Endodermal cell (in vitro differentiated cells): Measurements from ENCODE around the gene BICD1. TPM values are rescaled to one million over a fixed set of nuclear protein-coding genes. Genes with fewer than 3 reads are reported as not detected.

Source experiments
- DNase-seq: peaks from one replicate; pipeline ENCODE4 v3.0.0-alpha.2; 2017
- H3K27ac ChIP-seq: 2 replicates; pipeline ENCODE4 v1.5.1; 2013; ENCODE audit warnings: mild to moderate bottlenecking, low read depth, low read length, moderate library complexity
- H3K27me3 ChIP-seq: 2 replicates; pipeline ENCODE4 v1.6.1; 2013; ENCODE audit warnings: mild to moderate bottlenecking, low read length, moderate library complexity; ENCODE audit not compliant: insufficient read depth, control insufficient read depth, poor library complexity, severe bottlenecking
- H3K36me3 ChIP-seq: 2 replicates; pipeline ENCODE4 v1.7.0; 2013; ENCODE audit warnings: mild to moderate bottlenecking, low read length, moderate library complexity; ENCODE audit not compliant: control insufficient read depth, insufficient read depth
- H3K4me1 ChIP-seq: one replicate; pipeline ENCODE4 v1.7.0; 2013; ENCODE audit warnings: low read length; ENCODE audit not compliant: control insufficient read depth, insufficient read depth
- H3K4me3 ChIP-seq: 2 replicates; pipeline ENCODE4 v1.5.1; 2013; ENCODE audit warnings: mild to moderate bottlenecking, low read length, moderate library complexity
- H3K9ac ChIP-seq: 2 replicates; pipeline ENCODE4 v1.6.1; 2013; ENCODE audit warnings: mild to moderate bottlenecking, low read length, moderate library complexity; ENCODE audit not compliant: poor library complexity, severe bottlenecking; ENCODE audit errors: extremely low read depth
- H3K9me3 ChIP-seq: 2 replicates; pipeline ENCODE4 v1.6.1; 2013; ENCODE audit warnings: mild to moderate bottlenecking, low read length, moderate library complexity; ENCODE audit not compliant: control insufficient read depth
- H3K27ac Mint-ChIP-seq: 2 replicates; pipeline ENCODE4 v1.8.0; 2020; ENCODE audit warnings: mixed read lengths
- H3K27me3 Mint-ChIP-seq: 2 replicates; pipeline ENCODE4 v1.8.0; 2021; ENCODE audit warnings: mild to moderate bottlenecking, mixed read lengths; ENCODE audit not compliant: insufficient read depth
- H3K36me3 Mint-ChIP-seq: 2 replicates; pipeline ENCODE4 v1.8.0; 2020; ENCODE audit warnings: low read depth, mixed read lengths
- H3K4me1 Mint-ChIP-seq: 2 replicates; pipeline ENCODE4 v1.8.0; 2020; ENCODE audit warnings: mixed read lengths
- H3K4me3 Mint-ChIP-seq: 2 replicates; pipeline ENCODE4 v1.8.0; 2020; ENCODE audit warnings: mild to moderate bottlenecking, moderate library complexity, mixed read lengths
- H3K9me3 Mint-ChIP-seq: 2 replicates; pipeline ENCODE4 v1.8.0; 2020; ENCODE audit warnings: mild to moderate bottlenecking, mixed read lengths
- WGBS, 2 experiments: methylation state at CpG; one replicate each; pipeline versions ENCODE4 v1.1.5 to v1.1.7; 2013; ENCODE audit warnings: missing lambda C conversion rate in 2 of 2, mixed read lengths in 1 of 2; ENCODE audit not compliant: insufficient coverage in 1 of 2, insufficient read length in 1 of 2; 5-methylcytosine and 5-hydroxymethylcytosine counted together
- total RNA-seq, 2 donors: library from RNA; stranded (reverse); fragmentation: NEBNext Ultra II Directional in 1 of 2; extraction: Animal tissue kit (Norgen Biotek cat#: 25700) in 1 of 2; gene quantifications; 2 replicates in 1 of 2; 3 replicates in 1 of 2; pipeline ENCODE4 v1.2.1, GENCODE V29; 2021
- TF ChIP-seq, protein P1 (sequence below): fragments of 200-600 bp; sonication (generic); conservative IDR thresholded peaks from 2 replicates; pipeline ENCODE4 v1.5.0; 2021; ENCODE audit warnings: antibody characterized with exemption, mild to moderate bottlenecking

BICD1 gene
- total RNA-seq, 2 donors from 2014 or later = 56.0 to 101 TPM

DNA sequence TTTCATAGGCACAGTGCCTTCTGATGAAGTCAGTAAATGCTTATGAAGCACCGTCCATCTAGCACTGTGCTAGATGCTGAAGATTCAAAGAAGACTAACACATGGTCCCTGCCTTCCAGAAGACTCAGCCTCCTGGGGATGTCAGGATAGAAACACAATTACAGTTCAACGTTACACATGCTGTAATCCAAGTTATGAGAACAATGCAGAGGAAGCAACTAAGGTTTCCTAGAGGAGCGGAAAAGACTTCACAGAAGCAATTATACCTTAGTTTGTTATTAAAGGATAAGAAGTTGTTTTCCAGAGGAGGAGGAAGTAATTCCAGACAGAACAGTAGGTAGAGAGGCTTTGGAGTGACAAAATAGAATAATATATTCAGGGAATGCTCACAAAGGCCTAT is 225.8 kb downstream of the BICD1 start:
- Histone ChIP-seq H3K4me1 (no peaks in the 10 kb centered on the region), H3K4me3 (no peak overlapping the region), H3K9ac (no peak overlapping the region), H3K36me3 (peaks cover 14% of the 10 kb centered on the region), H3K9me3 (no peaks in the 10 kb centered on the region), H3K27me3 (no peaks in the 10 kb centered on the region), H3K27ac (no peak overlapping the region)
- peak overlapping the region; percentile 27 for H3K27ac Mint-ChIP-seq
- H3K9me3 Mint-ChIP-seq = no peaks in the 10 kb centered on the region
- H3K4me3 Mint-ChIP-seq = no peak overlapping the region
- peaks cover 26% of the 10 kb centered on the region for H3K4me1 Mint-ChIP-seq
- TF ChIP-seq, protein P1, sequence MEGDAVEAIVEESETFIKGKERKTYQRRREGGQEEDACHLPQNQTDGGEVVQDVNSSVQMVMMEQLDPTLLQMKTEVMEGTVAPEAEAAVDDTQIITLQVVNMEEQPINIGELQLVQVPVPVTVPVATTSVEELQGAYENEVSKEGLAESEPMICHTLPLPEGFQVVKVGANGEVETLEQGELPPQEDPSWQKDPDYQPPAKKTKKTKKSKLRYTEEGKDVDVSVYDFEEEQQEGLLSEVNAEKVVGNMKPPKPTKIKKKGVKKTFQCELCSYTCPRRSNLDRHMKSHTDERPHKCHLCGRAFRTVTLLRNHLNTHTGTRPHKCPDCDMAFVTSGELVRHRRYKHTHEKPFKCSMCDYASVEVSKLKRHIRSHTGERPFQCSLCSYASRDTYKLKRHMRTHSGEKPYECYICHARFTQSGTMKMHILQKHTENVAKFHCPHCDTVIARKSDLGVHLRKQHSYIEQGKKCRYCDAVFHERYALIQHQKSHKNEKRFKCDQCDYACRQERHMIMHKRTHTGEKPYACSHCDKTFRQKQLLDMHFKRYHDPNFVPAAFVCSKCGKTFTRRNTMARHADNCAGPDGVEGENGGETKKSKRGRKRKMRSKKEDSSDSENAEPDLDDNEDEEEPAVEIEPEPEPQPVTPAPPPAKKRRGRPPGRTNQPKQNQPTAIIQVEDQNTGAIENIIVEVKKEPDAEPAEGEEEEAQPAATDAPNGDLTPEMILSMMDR = no peak
- WGBS, 2 experiments = 91 to 95% methylated on average over 3 of the region's 3 CpGs
- H3K27me3 Mint-ChIP-seq = no peaks in the 10 kb centered on the region
- H3K36me3 Mint-ChIP-seq = peaks cover 48% of the 10 kb centered on the region
- DNase-seq = no peak

DNA sequence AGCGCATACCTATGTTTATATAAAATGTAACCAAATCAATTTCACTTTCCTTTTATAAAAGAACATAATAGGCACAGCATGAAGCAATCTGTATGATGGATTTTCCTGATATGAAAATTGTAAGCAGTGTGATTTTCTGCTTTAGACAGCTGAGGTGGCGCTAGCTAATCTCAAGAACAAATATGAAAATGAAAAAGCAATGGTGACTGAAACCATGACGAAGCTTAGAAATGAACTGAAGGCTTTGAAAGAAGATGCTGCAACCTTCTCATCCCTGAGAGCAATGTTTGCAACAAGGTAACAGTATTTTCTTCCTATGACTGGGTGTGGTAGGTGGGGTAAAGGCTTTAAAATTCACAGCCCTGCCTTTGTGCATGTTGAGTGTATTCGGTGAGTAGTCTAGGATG is 227.7 kb downstream of the BICD1 start:
- Histone ChIP-seq H3K27ac (no peak overlapping the region), H3K9ac (no peak overlapping the region), H3K4me3 (no peak overlapping the region), H3K36me3 (peaks cover 16% of the 10 kb centered on the region), H3K9me3 (no peaks in the 10 kb centered on the region), H3K27me3 (no peaks in the 10 kb centered on the region), H3K4me1 (no peaks in the 10 kb centered on the region)
- Mint-ChIP-seq H3K27me3 (no peaks in the 10 kb centered on the region), H3K9me3 (no peaks in the 10 kb centered on the region), H3K27ac (peak overlapping the region; percentile 2), H3K4me3 (no peak overlapping the region), H3K36me3 (peaks cover 43% of the 10 kb centered on the region), H3K4me1 (peaks cover 39% of the 10 kb centered on the region)
- 96 to 100% methylated on average over 3 to 4 of the region's 4 CpGs for WGBS, 2 experiments
- DNase-seq = no peak
- TF ChIP-seq, protein P1 = no peak

- 95 to 100% methylated on average over 1 to 3 of the region's 4 CpGs for WGBS, 2 experiments
- DNase-seq = no peak
- Mint-ChIP-seq H3K4me1 (peaks cover 48% of the 10 kb centered on the region), H3K4me3 (no peak overlapping the region), H3K36me3 (peaks cover 37% of the 10 kb centered on the region), H3K9me3 (no peaks in the 10 kb centered on the region), H3K27me3 (no peaks in the 10 kb centered on the region), H3K27ac (no peak overlapping the region)
- Histone ChIP-seq H3K36me3 (peaks cover 16% of the 10 kb centered on the region), H3K9me3 (no peaks in the 10 kb centered on the region), H3K4me1 (no peaks in the 10 kb centered on the region), H3K27me3 (no peaks in the 10 kb centered on the region), H3K27ac (no peak overlapping the region), H3K4me3 (no peak overlapping the region), H3K9ac (no peak overlapping the region)
- TF ChIP-seq, protein P1 = no peak
Observed at GRCh38 chr12:32336261-32336660, 229.6 kb downstream of the BICD1 start.
